ENCODE results near the gene GRM7. TPM values are rescaled to one million over a fixed set of nuclear protein-coding genes. Genes with fewer than 3 reads are reported as not detected.

The GRM7 gene
- polyA plus RNA-seq, 3 donors: 1.2 to 1.8 (median 1.5) TPM

GRCh38 chr3:7396534-7396933 lies 535.6 kb downstream of the GRM7 start:
- DNase-seq: no peak

GRCh38 chr3:7397097-7397496 lies 536.2 kb downstream of the GRM7 start:
- no peak for DNase-seq

GRCh38 chr3:7400360-7400759 lies 539.4 kb downstream of the GRM7 start:
- DNase-seq: no peak

- DNase-seq: no peak
These were observed 540.5 kb downstream of the GRM7 start for GRCh38 chr3:7401418-7401817.

GRCh38 chr3:7407107-7407506 lies 546.2 kb downstream of the GRM7 start:
- DNase-seq: no peak

DNA sequence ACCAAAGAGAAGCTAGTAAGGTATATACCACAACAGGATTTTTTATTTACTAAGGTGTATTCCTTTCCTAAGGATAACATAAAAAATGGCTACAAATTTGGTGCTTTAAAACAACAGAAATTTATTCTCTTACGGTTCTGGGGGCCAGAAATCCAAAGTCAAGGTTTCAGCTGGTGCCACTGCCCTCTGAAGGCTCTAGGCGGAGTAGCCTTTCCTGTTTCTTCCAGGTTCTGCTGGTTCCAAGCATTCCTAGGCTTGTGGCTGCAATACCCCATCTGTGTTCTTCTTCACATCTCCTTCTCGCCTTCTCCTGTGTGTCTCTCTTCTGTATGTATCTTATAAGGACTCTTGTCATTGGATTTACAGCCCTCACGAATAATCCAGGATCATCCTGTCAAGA lies 549.9 kb downstream of the GRM7 start:
- no peak for DNase-seq

- DNase-seq: no peak
These were observed 560.1 kb downstream of the GRM7 start for GRCh38 chr3:7421065-7421464.

DNA sequence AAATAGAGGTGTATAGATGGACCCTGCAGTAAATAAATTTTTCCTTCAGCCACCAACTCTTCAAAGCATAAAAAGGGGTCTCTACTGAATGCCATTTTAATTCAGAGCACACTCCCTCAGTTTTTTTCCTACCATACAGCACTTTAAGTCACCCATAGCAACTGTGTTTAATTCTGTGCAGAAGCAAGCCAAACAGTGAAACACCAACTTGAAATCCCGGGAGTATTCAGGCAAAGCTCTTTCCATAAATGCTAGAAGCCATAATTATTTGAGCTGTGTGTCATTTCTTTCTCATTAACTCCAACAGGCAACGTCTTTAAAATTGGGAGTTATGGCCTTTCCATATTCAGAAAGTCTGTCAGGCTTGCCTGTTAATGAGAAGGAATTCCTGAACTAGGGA lies 562.1 kb downstream of the GRM7 start:
- no peak for DNase-seq

DNA sequence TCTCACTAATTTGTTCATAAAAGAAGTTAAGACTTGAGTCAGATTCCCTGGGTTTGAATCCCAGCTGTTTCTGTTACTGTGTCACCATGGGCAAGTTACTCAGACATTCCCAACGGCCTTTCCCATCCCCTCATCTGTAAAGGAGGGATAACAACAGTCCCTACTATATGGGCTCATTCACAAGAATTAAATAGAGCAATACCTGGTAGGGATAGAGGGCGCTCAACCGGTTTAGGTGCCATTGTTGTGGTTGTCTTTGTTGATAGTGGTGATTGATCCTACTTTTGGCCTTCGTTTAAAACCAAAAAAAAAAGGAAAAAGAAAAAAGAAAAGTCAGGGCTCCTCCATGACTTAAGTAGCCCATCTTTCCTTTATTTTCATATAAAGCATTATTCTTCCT lies 563.1 kb downstream of the GRM7 start:
- no peak for DNase-seq

GRCh38 chr3:7428206-7428718 lies 567.3 kb downstream of the GRM7 start:
- DNase-seq: no peak

DNA sequence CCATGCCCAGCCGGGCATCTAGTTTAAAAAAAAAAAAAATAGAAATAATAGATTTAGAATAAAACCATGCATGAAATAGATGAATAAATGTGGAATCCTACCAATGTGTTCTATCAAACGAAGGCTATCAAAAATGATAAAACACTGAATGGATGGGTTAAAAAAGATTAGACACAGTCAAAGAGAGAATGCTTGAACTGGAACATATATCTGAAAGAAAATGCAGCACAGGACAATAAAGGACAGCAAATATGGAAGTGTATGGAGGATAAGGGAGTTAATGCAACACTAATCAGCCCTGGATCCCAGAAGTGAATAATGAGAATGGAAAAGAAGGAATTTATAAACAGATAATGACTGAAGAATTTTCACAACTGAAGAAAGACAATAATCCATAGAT lies 571.7 kb downstream of the GRM7 start:
- no peak for DNase-seq

- no peak for DNase-seq
These were observed 572.2 kb downstream of the GRM7 start for GRCh38 chr3:7433073-7433472.

- DNase-seq: no peak
These were observed 575.6 kb downstream of the GRM7 start for GRCh38 chr3:7436542-7436941.

GRCh38 chr3:7437231-7437630 lies 576.3 kb downstream of the GRM7 start:
- no peak for DNase-seq

DNA sequence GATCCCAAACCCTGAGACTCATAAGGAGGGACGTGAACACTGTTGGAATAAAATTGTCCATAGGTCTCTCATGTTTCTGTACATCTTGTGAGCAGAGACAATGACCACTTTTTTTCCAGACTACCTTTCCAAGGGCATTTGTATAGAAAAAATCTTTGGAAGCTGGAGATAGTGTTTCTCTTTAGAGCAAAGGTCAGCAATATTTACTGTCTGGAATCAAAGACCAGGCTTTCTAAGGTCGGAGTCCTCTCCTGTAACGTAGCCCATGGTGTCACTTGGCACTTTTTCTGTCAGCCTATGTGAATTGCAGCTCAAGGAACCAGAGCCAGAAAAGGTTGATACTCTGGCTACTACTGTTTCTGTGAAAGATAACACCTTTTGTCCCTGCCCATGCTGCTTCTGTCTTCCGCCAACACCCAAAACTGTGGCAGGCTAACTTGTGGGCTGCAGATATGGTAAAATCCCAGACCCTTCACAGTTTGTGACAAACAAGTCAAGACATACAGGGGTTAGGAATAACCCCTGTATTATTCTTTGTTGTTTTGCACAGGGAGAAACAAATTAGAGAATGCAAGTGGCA lies 578.3 kb downstream of the GRM7 start:
- no peak for DNase-seq

- DNase-seq: no peak
These were observed 584.0 kb downstream of the GRM7 start for GRCh38 chr3:7444886-7445285.

DNA sequence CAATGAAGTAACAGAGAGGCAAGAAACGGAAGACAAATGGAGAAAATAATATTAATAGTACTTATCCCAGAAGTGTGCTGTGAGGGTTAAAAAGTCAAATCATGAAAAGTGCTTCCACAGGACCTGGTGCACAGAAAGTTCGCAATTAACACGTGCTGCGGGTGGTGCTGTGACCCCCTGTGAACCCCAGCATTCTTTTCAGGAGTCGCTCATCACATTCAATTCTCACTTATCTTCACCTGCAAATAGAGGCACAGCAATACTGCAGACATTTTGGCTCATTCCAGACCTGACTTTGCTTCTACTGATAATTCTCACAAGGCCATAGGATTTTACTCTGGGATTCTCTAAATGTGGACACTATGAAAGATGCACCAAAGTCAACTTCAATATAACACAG lies 584.4 kb downstream of the GRM7 start:
- no peak for DNase-seq

- no peak for DNase-seq
These were observed 586.4 kb downstream of the GRM7 start for GRCh38 chr3:7447197-7447769.

- DNase-seq: no peak
These were observed 595.5 kb downstream of the GRM7 start for GRCh38 chr3:7456386-7456785.

DNA sequence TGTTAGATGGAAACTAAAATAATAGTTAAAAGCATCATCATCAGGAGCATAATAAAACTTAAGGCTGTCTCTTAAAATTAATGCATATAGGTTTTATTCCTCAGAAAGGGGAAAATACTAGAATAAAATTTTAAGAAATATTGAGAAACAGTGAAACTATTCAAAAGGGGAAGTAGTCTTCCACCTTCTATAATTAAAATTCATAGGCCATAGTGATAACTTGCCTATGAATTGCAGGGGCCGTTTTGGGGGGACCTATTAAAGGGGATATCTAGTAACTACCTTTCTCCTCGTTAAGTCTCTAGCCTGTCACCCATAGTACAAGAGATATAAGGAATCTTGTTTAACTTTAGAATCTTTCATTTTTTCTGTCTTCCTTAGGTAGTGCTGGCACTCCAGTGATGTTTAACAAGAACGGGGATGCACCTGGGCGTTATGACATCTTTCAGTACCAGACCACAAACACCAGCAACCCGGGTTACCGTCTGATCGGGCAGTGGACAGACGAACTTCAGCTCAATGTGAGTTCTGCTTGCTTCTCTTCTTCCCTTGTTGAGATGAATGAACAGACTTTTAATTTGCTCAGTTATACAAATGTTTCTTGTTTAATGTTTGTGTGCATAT lies 600.4 kb downstream of the GRM7 start:
- no peak for DNase-seq

DNA sequence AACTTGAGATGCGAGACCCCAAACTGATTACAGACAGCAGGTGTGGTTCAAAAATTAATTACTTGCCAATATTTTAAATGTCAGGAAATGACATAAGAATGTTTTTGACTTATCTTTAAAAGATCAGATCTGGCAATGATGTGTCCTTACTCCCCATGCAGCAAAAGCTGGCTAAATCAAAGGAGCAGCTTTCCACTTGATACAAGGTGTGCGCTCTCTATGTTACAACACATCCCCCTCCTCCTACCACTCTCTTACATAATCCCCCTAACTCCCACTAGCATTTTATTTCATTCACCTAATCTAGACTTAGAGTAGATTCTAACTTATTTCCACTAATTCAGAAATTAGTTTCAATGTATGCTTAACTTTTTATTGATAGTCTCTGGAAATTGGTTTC lies 609.0 kb downstream of the GRM7 start:
- no peak for DNase-seq

DNA sequence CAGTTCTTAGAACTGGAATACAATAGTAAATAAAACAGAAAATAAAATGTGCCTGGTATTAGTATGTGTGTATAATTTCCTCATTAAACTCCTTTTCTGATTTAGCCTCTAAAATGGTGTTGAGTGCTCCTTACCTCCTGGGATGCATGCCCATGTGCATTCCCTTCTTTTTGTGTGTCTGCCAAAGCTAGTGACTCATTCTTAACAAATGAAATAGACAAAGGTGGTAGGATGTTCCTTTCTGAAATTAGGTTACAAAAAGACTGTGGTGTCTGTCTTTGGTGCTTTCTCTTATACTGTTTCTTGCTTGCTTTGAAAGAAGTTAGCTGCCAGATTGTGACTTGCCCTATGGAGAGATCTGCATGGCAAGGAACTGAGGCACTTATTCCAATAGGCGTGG lies 623.7 kb downstream of the GRM7 start:
- no peak for DNase-seq

GRCh38 chr3:7487763-7488162 lies 626.8 kb downstream of the GRM7 start:
- DNase-seq: no peak

DNA sequence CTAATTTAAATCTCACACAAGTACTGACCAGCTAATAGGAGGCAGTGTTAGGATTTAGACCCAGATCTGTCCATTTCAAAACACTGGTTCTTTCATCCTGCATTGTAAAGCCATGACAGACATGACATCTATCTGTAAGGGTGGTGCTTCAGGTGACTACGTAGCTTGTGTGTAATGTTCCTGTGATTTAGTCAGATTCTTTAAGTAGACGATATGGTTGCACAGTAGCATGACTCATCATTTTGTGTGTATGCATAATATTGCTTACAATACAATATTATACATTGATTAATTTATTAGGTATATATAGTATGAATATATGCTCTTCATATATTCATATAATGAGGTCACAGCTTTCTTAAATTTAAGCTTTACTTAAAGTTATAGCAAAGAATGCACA lies 628.5 kb downstream of the GRM7 start:
- DNase-seq: no peak

Data from renal pelvis (tissue), 4 donors.